Panc1 (cell line): ENCODE measurements around the gene BMP10. TPM values are rescaled to one million over a fixed set of nuclear protein-coding genes. Genes with fewer than 3 reads are reported as not detected.

Experiments used
- ATAC-seq: fragments of 200-7000 bp; cut with Tn5 transposase; 2 replicates; pipeline ENCODE4 v1.9.1; 2020; ENCODE audit warnings: mild to moderate bottlenecking, moderate library complexity
- BruUV-seq: library from RNA; stranded (reverse); fragments of 400-500 nt; replicated peaks from 2 replicates; lab custom pipeline; 2021; lab: Mats Ljungman, UMichigan
- CTCF ChIA-PET: fragments of 300-600 bp; sonication (Branson Sonifier 250); formaldehyde crosslinking; loops from one replicate; lab custom pipeline; 2022; ENCODE audit warnings: antibody characterized with exemption; lab: Charles Lee
- POLR2A ChIA-PET: fragments of 300-600 bp; sonication (Branson Sonifier 250); formaldehyde crosslinking; loops from one replicate; lab custom pipeline; 2022; ENCODE audit warnings: antibody characterized with exemption; lab: Charles Lee
- DNase-seq: peaks from one replicate; pipeline ENCODE4 v3.0.0-alpha.2; 2010; ENCODE audit warnings: low read depth, low spot score
- H3K27ac ChIP-seq: 2 replicates; pipeline ENCODE4 v1.5.1; 2011; ENCODE audit warnings: mild to moderate bottlenecking, low read length, inconsistent platforms
- H3K27me3 ChIP-seq: fragments of 200-500 bp; sonication (Bioruptor generic); 2 replicates; pipeline ENCODE4 v1.6.0; 2014; ENCODE audit warnings: low read length, inconsistent platforms; ENCODE audit not compliant: control insufficient read depth, insufficient read depth
- H3K36me3 ChIP-seq: fragments of 200-500 bp; sonication (Bioruptor generic); 2 replicates; pipeline ENCODE4 v1.5.1; 2014; ENCODE audit warnings: inconsistent platforms, mild to moderate bottlenecking, low read length, moderate library complexity; ENCODE audit not compliant: control insufficient read depth, insufficient read depth
- H3K4me1 ChIP-seq: 2 replicates; pipeline ENCODE4 v1.5.1; 2011; ENCODE audit warnings: inconsistent platforms, mild to moderate bottlenecking, low read length, moderate library complexity; ENCODE audit not compliant: control insufficient read depth, insufficient read depth
- H3K4me3 ChIP-seq, 2 experiments: 2 replicates each; pipeline ENCODE4 v1.5.1; 2011 to 2012; ENCODE audit warnings: low read depth in 2 of 2, low read length in 2 of 2, mild to moderate bottlenecking in 2 of 2, inconsistent platforms in 1 of 2, moderate library complexity in 1 of 2
- H3K9me3 ChIP-seq: fragments of 200-500 bp; sonication (Bioruptor generic); 2 replicates; pipeline ENCODE4 v1.5.1; 2014; ENCODE audit warnings: low read depth, mild to moderate bottlenecking, inconsistent platforms, low read length, moderate library complexity; ENCODE audit not compliant: control insufficient read depth, insufficient read depth
- CTCF ChIP-seq: fragments of 450-650 bp; IDR thresholded peaks from 2 replicates; pipeline ENCODE4 v1.5.1; 2017; ENCODE audit warnings: mild to moderate bottlenecking
- POLR2AphosphoS5 ChIP-seq: IDR thresholded peaks from 2 replicates; pipeline ENCODE4 v1.6.1; 2012; ENCODE audit warnings: mild to moderate bottlenecking, low read depth, low read length, moderate library complexity
- REST ChIP-seq, 2 experiments: IDR thresholded peaks; 2 replicates each; pipeline ENCODE4 v1.6.1; 2011 to 2012; ENCODE audit warnings: low read depth in 2 of 2, control low read depth in 1 of 2, low read length in 1 of 2, mild to moderate bottlenecking in 1 of 2, moderate library complexity in 1 of 2; ENCODE audit not compliant: insufficient read depth in 1 of 2
- SIN3A ChIP-seq: IDR thresholded peaks from 2 replicates; pipeline ENCODE4 v1.6.1; 2012; ENCODE audit warnings: low read depth, mild to moderate bottlenecking, low read length, moderate library complexity, borderline replicate concordance; ENCODE audit not compliant: insufficient read depth
- TCF7L2 ChIP-seq: IDR thresholded peaks from 2 replicates; pipeline ENCODE4 v1.6.1; 2011; ENCODE audit warnings: mild to moderate bottlenecking, low read depth, low read length, inconsistent platforms
- in situ Hi-C: cut with HindIII; loops from 2 replicates; pipeline ENCODE4 v1.10.0; 2016; ENCODE audit warnings: low sequenced_read_pairs, low pct_unique_long_range_greater_than_20kb
- intact Hi-C: fragments of 100-400 bp; cut with micrococcal nuclease; formaldehyde crosslinking; loops from one replicate; pipeline ENCODE4 v1.10.0; 2022; ENCODE audit not compliant: unreplicated experiment
- total RNA-seq: library from RNA; stranded (reverse); gene quantifications from one replicate; pipeline ENCODE4 v1.2.1, GENCODE V29; 2021; ENCODE audit not compliant: unreplicated experiment

BMP10 gene
- total RNA-seq, 1 experiment from 2014 or later, result not detected

- ChIA-PET POLR2A (no interaction called here), CTCF (no interaction called here)
- Histone ChIP-seq H3K27me3 (no peaks in the 10 kb centered on the region), H3K27ac (no peak overlapping the region), H3K4me3 (no peak overlapping the region), H3K4me1 (no peaks in the 10 kb centered on the region), H3K36me3 (no peaks in the 10 kb centered on the region), H3K9me3 (no peaks in the 10 kb centered on the region)
- in situ Hi-C loops, result no loop called here
- no peak for TF ChIP-seq CTCF
- TF ChIP-seq REST (IDR thresholded peaks at IDR 0.05; ENCODE audit: insufficient read depth in 1 of 2, low read depth in 2 of 2, low read length in 1 of 2), result no peak
- TF ChIP-seq POLR2AphosphoS5, result no peak
- TF ChIP-seq SIN3A, result no peak
- no peak for TF ChIP-seq TCF7L2
- ATAC-seq, result no peak
- intact Hi-C loops, result no loop called here
- BruUV-seq, result no TSS peak
- DNase-seq, result no peak
Observed at GRCh38 chr2:68825866-68826265, 45.3 kb downstream of the BMP10 start.

- BruUV-seq, result no TSS peak
- no peak for TF ChIP-seq TCF7L2
- TF ChIP-seq REST (IDR thresholded peaks at IDR 0.05; ENCODE audit: insufficient read depth in 1 of 2, low read depth in 2 of 2, low read length in 1 of 2), result no peak
- no peak for TF ChIP-seq CTCF
- TF ChIP-seq SIN3A, result no peak
- TF ChIP-seq POLR2AphosphoS5, result no peak
- Histone ChIP-seq H3K4me1 (no peaks in the 10 kb centered on the region), H3K4me3 (no peak overlapping the region), H3K27me3 (no peaks in the 10 kb centered on the region), H3K27ac (no peak overlapping the region), H3K9me3 (no peaks in the 10 kb centered on the region), H3K36me3 (no peaks in the 10 kb centered on the region)
- intact Hi-C loops (no loop called here), in situ Hi-C loops (no loop called here)
- POLR2A ChIA-PET, result no interaction called here
- no peak for DNase-seq
- CTCF ChIA-PET, result no interaction called here
- ATAC-seq, result no peak
Observed at GRCh38 chr2:68824831-68825230, 46.4 kb downstream of the BMP10 start.
